MCF 10A (cell line): Measurements from ENCODE around the gene ABHD5. TPM values are rescaled to one million over a fixed set of nuclear protein-coding genes. Genes with fewer than 3 reads are reported as not detected.

Experiments
- BruUV-seq: library from RNA; stranded (reverse); fragments of 400-500 nt; replicated peaks from 2 replicates; lab custom pipeline; 2021; lab: Mats Ljungman, UMichigan
- CTCF ChIA-PET: fragments of 300-600 bp; sonication (Branson Sonifier 250); formaldehyde crosslinking; extraction: SDS; loops from one replicate; lab custom pipeline; 2021; ENCODE audit warnings: antibody characterized with exemption, inconsistent platforms; lab: Yijun Ruan, JAX
- POLR2A ChIA-PET: fragments of 300-600, 350-650 bp; sonication (Branson Sonifier 250); formaldehyde crosslinking; extraction: SDS; loops from one replicate; lab custom pipeline; 2020; ENCODE audit warnings: antibody characterized with exemption, inconsistent platforms; lab: Yijun Ruan, JAX
- DNase-seq: peaks from one replicate; pipeline ENCODE4 v3.0.0-alpha.2; 2018; ENCODE audit not compliant: unreplicated experiment
- H3K27ac Mint-ChIP-seq: one replicate; pipeline ENCODE4 v1.8.0; 2022; ENCODE audit warnings: mild to moderate bottlenecking, low read depth, mixed read lengths; ENCODE audit not compliant: unreplicated experiment
- H3K27me3 Mint-ChIP-seq: one replicate; pipeline ENCODE4 v1.8.0; 2022; ENCODE audit warnings: mixed read lengths; ENCODE audit not compliant: insufficient read depth, unreplicated experiment
- H3K36me3 Mint-ChIP-seq: one replicate; pipeline ENCODE4 v1.8.0; 2022; ENCODE audit warnings: mild to moderate bottlenecking, moderate library complexity, mixed read lengths; ENCODE audit not compliant: insufficient read depth, unreplicated experiment
- H3K4me1 Mint-ChIP-seq: one replicate; pipeline ENCODE4 v1.8.0; 2022; ENCODE audit warnings: mixed read lengths; ENCODE audit not compliant: insufficient read depth, unreplicated experiment
- H3K4me3 Mint-ChIP-seq: one replicate; pipeline ENCODE4 v1.8.0; 2022; ENCODE audit warnings: mild to moderate bottlenecking, moderate library complexity, mixed read lengths; ENCODE audit not compliant: unreplicated experiment
- H3K9me3 Mint-ChIP-seq: one replicate; pipeline ENCODE4 v1.8.0; 2022; ENCODE audit warnings: mixed read lengths; ENCODE audit not compliant: unreplicated experiment
- CTCF ChIP-seq: fragments of 200-600 bp; IDR thresholded peaks from one replicate; pipeline ENCODE4 v1.8.0; 2022; ENCODE audit warnings: antibody characterized with exemption, mild to moderate bottlenecking; ENCODE audit not compliant: unreplicated experiment
- intact Hi-C: fragments of 100-400 bp; cut with micrococcal nuclease; formaldehyde crosslinking; loops from 2 replicates; pipeline ENCODE4 v1.14.1; 2022
- total RNA-seq: library from RNA; stranded (reverse); gene quantifications from 2 replicates; pipeline ENCODE4 v1.2.3, GENCODE V29; 2022

Gene ABHD5
- total RNA-seq, 1 experiment from 2014 or later: 32.6 TPM

GRCh38 chr3:43728476-43728875 lies 37.7 kb downstream of the ABHD5 start:
- CTCF ChIA-PET: interaction anchor here (0.6 kb wide), 2 partner anchors 198 to 504 kb away, joined by 3 read pairs; no protein-coding TSS in a partner anchor
- no TSS peak for BruUV-seq

GRCh38 chr3:43728947-43729346 lies 38.2 kb downstream of the ABHD5 start:
- Mint-ChIP-seq H3K9me3 (no peaks in the 10 kb centered on the region), H3K36me3 (peaks cover 41% of the 10 kb centered on the region), H3K27ac (no peak overlapping the region), H3K4me1 (peaks cover 14% of the 10 kb centered on the region), H3K4me3 (no peak overlapping the region), H3K27me3 (no peaks in the 10 kb centered on the region)
- intact Hi-C loops: no loop called here
- BruUV-seq: no TSS peak
- POLR2A ChIA-PET: interaction anchor here (1.9 to 3.2 kb wide), 2 partner anchors 21 to 39 kb away, joined by 7 to 19 read pairs; partner anchors contain the start of gene ABHD5
- DNase-seq: no peak
- TF ChIP-seq CTCF: no peak
- CTCF ChIA-PET: interaction anchor here (0.6 to 0.8 kb wide), 2 partner anchors 9 to 198 kb away, joined by 3 to 4 read pairs; no protein-coding TSS in a partner anchor

More at GRCh38 chr3:43728476-43728875, 37.7 kb downstream of the ABHD5 start:
- Mint-ChIP-seq H3K36me3 (peaks cover 41% of the 10 kb centered on the region), H3K9me3 (no peaks in the 10 kb centered on the region), H3K27ac (no peak overlapping the region), H3K4me1 (peaks cover 13% of the 10 kb centered on the region), H3K4me3 (no peak overlapping the region), H3K27me3 (no peaks in the 10 kb centered on the region)
- DNase-seq: no peak
- intact Hi-C loops: no loop called here
- POLR2A ChIA-PET: interaction anchor here (3.2 kb wide), 1 partner anchor 38 kb away, joined by 19 read pairs; the partner anchor contains the start of gene ABHD5
- no peak for TF ChIP-seq CTCF

GRCh38 chr3:43729707-43730414 lies 39.1 kb downstream of the ABHD5 start:
- no peak for TF ChIP-seq CTCF
- H3K4me1 Mint-ChIP-seq: peaks cover 14% of the 10 kb centered on the region
- H3K4me3 Mint-ChIP-seq: no peak overlapping the region
- no peaks in the 10 kb centered on the region for H3K9me3 Mint-ChIP-seq
- no peak overlapping the region for H3K27ac Mint-ChIP-seq
- POLR2A ChIA-PET: interaction anchor here (0.5 to 3.2 kb wide), 6 partner anchors 9 to 357 kb away, joined by 3 to 19 read pairs (median 3); partner anchors contain the start of gene ABHD5
- intact Hi-C loops: no loop called here
- CTCF ChIA-PET: interaction anchor here (0.7 to 0.8 kb wide), 2 partner anchors 9 to 40 kb away, joined by 3 to 4 read pairs; no protein-coding TSS in a partner anchor
- peaks cover 44% of the 10 kb centered on the region for H3K36me3 Mint-ChIP-seq
- BruUV-seq: no TSS peak
- DNase-seq: peak; percentile 22
- H3K27me3 Mint-ChIP-seq: no peaks in the 10 kb centered on the region

GRCh38 chr3:43732747-43733425 lies 42.1 kb downstream of the ABHD5 start:
- Mint-ChIP-seq H3K27me3 (no peaks in the 10 kb centered on the region), H3K9me3 (no peaks in the 10 kb centered on the region), H3K36me3 (peaks cover 32% of the 10 kb centered on the region), H3K4me3 (no peak overlapping the region), H3K4me1 (peaks cover 14% of the 10 kb centered on the region), H3K27ac (peak overlapping the region; percentile 12)
- CTCF ChIA-PET: interaction anchor here (0.6 to 1.2 kb wide), 4 partner anchors 25 to 465 kb away, joined by 3 to 4 read pairs (median 3); no protein-coding TSS in a partner anchor
- POLR2A ChIA-PET: interaction anchor here (0.7 kb wide), 1 partner anchor 473 kb away, joined by 3 read pairs; no protein-coding TSS in a partner anchor
- no TSS peak for BruUV-seq
- DNase-seq: no peak
- TF ChIP-seq CTCF: no peak
- intact Hi-C loops: no loop called here
